Osteoblast (primary cell): Measurements from ENCODE around the gene CREBL2. TPM values are rescaled to one million over a fixed set of nuclear protein-coding genes. Genes with fewer than 3 reads are reported as not detected.
A peak's percentile ranks its signal among the peaks of the same experiment; 100 is the strongest.

Source experiments
- DNase-seq: peaks from one replicate; pipeline ENCODE4 v3.0.0; 2011; ENCODE audit warnings: low spot score, mixed read lengths; ENCODE audit not compliant: insufficient read length; ENCODE audit errors: missing footprints
- H2AFZ ChIP-seq: 2 replicates; pipeline ENCODE4 v1.6.0; 2011; ENCODE audit warnings: mild to moderate bottlenecking, low read length
- H3K27ac ChIP-seq: 2 replicates; pipeline ENCODE4 v1.5.1; 2011; ENCODE audit warnings: mild to moderate bottlenecking, low read depth, low read length, moderate library complexity
- H3K27me3 ChIP-seq: 2 replicates; pipeline ENCODE4 v1.6.0; 2012; ENCODE audit warnings: mild to moderate bottlenecking, control low read depth, inconsistent platforms, low read length, moderate library complexity; ENCODE audit not compliant: insufficient read depth
- H3K36me3 ChIP-seq: 2 replicates; pipeline ENCODE4 v1.5.1; 2011; ENCODE audit warnings: mild to moderate bottlenecking, low read length, control low read depth, moderate library complexity; ENCODE audit not compliant: insufficient read depth
- H3K4me1 ChIP-seq: 2 replicates; pipeline ENCODE4 v1.5.1; 2011; ENCODE audit warnings: mild to moderate bottlenecking, low read length, control low read depth, moderate library complexity; ENCODE audit not compliant: insufficient read depth
- H3K4me2 ChIP-seq: 2 replicates; pipeline ENCODE4 v1.6.0; 2011; ENCODE audit warnings: mild to moderate bottlenecking, low read length; ENCODE audit not compliant: insufficient read depth
- H3K4me3 ChIP-seq: fragments of 200-600 bp; sonication (generic); 3 replicates; pipeline ENCODE4 v1.5.1; 2012; ENCODE audit warnings: mild to moderate bottlenecking, low read length, inconsistent platforms; ENCODE audit not compliant: insufficient read depth
- H3K79me2 ChIP-seq: 2 replicates; pipeline ENCODE4 v1.6.0; 2012; ENCODE audit warnings: mild to moderate bottlenecking, low read length, control low read depth, inconsistent platforms; ENCODE audit not compliant: insufficient read depth
- H3K9me3 ChIP-seq: 2 replicates; pipeline ENCODE4 v1.5.1; 2011; ENCODE audit warnings: low read depth, low read length, control low read depth
- H4K20me1 ChIP-seq: 2 replicates; pipeline ENCODE4 v1.6.0; 2012; ENCODE audit warnings: mild to moderate bottlenecking, low read length, control low read depth; ENCODE audit not compliant: insufficient read depth
- CTCF ChIP-seq: IDR thresholded peaks from 2 replicates; pipeline ENCODE4 v1.5.1; 2011; ENCODE audit warnings: mild to moderate bottlenecking, low read depth, low read length, moderate library complexity; ENCODE audit errors: extremely low read depth
- total RNA-seq: library from RNA; depleted of rRNA; stranded (reverse); fragments of >200 nt; gene quantifications from 2 replicates; pipeline ENCODE4 v1.2.3, GENCODE V29; 2012

Gene CREBL2
- total RNA-seq, 1 donor, result 47.0 TPM

- H3K4me3 ChIP-seq, result no peak overlapping the region
- H3K9me3 ChIP-seq, result no peaks in the 10 kb centered on the region
- no peak overlapping the region for H3K27ac ChIP-seq
- no peaks in the 10 kb centered on the region for H3K27me3 ChIP-seq
- H3K4me1 ChIP-seq, result peaks cover 6% of the 10 kb centered on the region
- peak; percentile 59 for DNase-seq
- H3K36me3 ChIP-seq, result no peaks in the 10 kb centered on the region
- no peaks in the 10 kb centered on the region for H4K20me1 ChIP-seq
- H3K4me2 ChIP-seq, result no peak overlapping the region
- peaks cover 10% of the 10 kb centered on the region for H3K79me2 ChIP-seq
- no peak overlapping the region for H2AFZ ChIP-seq
- peak; percentile 23 for TF ChIP-seq CTCF
Measured at GRCh38 chr12:12608557-12608957, 3.1 kb upstream of the CREBL2 start.

GRCh38 chr12:12609692-12610091, 2.0 kb upstream of the CREBL2 start:
- no peak for DNase-seq
- Histone ChIP-seq H3K79me2 (peaks cover 20% of the 10 kb centered on the region), H3K9me3 (no peaks in the 10 kb centered on the region), H3K4me3 (no peak overlapping the region), H3K27me3 (no peaks in the 10 kb centered on the region), H2AFZ (no peak overlapping the region), H3K4me1 (peaks cover 6% of the 10 kb centered on the region), H3K4me2 (no peak overlapping the region), H4K20me1 (no peaks in the 10 kb centered on the region), H3K27ac (no peak overlapping the region), H3K36me3 (no peaks in the 10 kb centered on the region)
- no peak for TF ChIP-seq CTCF

- Histone ChIP-seq H3K27me3 (no peaks in the 10 kb centered on the region), H3K36me3 (no peaks in the 10 kb centered on the region), H3K4me1 (peaks cover 6% of the 10 kb centered on the region), H4K20me1 (no peaks in the 10 kb centered on the region), H3K4me3 (peak overlapping the region; percentile 92), H3K9me3 (no peaks in the 10 kb centered on the region), H3K27ac (peak overlapping the region; percentile 77), H2AFZ (peak overlapping the region; percentile 96), H3K4me2 (peak overlapping the region; percentile 94), H3K79me2 (peaks cover 29% of the 10 kb centered on the region)
- TF ChIP-seq CTCF, result no peak
- no peak for DNase-seq
Measured at GRCh38 chr12:12610711-12611110, 965 bp upstream of the CREBL2 start.

GRCh38 chr12:12612358-12612757, 682 bp downstream of the CREBL2 start:
- no peak for TF ChIP-seq CTCF
- Histone ChIP-seq H2AFZ (peak overlapping the region; percentile 96), H3K36me3 (no peaks in the 10 kb centered on the region), H3K27me3 (no peaks in the 10 kb centered on the region), H3K4me1 (peaks cover 7% of the 10 kb centered on the region), H3K27ac (peak overlapping the region; percentile 77), H3K9me3 (no peaks in the 10 kb centered on the region), H3K4me2 (peak overlapping the region; percentile 94), H3K4me3 (peak overlapping the region; percentile 92), H3K79me2 (peaks cover 36% of the 10 kb centered on the region), H4K20me1 (no peaks in the 10 kb centered on the region)
- peak; percentile 83 for DNase-seq
